OCI-LY7 (cell line): ENCODE results near the gene PLD2.

Experiments
- EZH2phosphoT487 ChIP-seq: fragments of 200-600 bp; sonication (generic); IDR thresholded peaks from 2 replicates; pipeline ENCODE4 v1.6.1; 2018; ENCODE audit warnings: low read depth, borderline replicate concordance, mild to moderate bottlenecking, mixed run types, antibody characterized with exemption, low read length, moderate library complexity, mixed read lengths
- TF ChIP-seq, protein P1 (sequence below): fragments of 200-600 bp; sonication (generic); conservative IDR thresholded peaks from 2 replicates; pipeline ENCODE4 v1.5.1; 2014; ENCODE audit warnings: mild to moderate bottlenecking, antibody characterized with exemption, low read length, moderate library complexity, mixed read lengths

DNA sequence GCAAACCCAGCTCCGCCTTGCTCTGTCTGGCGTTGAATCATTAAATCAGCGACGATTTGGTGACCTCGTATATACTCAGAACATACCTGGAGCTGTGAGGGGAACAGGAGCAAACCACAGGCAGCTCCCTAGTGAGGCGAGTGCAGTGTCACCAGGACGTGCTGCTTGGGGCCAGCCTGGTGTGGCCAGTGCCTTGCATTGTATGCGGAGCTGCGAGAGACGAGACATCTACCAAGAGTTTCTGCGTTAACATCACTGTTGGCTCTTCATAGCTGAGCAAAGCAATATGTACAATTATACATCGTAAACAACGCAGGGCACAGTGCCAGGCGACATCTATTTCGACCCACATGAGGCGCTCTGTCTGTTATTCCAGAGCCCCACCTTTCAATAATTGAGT is 54.1 kb downstream of the PLD2 start:
- TF ChIP-seq, protein P1, sequence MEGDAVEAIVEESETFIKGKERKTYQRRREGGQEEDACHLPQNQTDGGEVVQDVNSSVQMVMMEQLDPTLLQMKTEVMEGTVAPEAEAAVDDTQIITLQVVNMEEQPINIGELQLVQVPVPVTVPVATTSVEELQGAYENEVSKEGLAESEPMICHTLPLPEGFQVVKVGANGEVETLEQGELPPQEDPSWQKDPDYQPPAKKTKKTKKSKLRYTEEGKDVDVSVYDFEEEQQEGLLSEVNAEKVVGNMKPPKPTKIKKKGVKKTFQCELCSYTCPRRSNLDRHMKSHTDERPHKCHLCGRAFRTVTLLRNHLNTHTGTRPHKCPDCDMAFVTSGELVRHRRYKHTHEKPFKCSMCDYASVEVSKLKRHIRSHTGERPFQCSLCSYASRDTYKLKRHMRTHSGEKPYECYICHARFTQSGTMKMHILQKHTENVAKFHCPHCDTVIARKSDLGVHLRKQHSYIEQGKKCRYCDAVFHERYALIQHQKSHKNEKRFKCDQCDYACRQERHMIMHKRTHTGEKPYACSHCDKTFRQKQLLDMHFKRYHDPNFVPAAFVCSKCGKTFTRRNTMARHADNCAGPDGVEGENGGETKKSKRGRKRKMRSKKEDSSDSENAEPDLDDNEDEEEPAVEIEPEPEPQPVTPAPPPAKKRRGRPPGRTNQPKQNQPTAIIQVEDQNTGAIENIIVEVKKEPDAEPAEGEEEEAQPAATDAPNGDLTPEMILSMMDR = no peak
- TF ChIP-seq EZH2phosphoT487 = no peak
